Measurements from ENCODE around the gene OSBP2. TPM values are rescaled to one million over a fixed set of nuclear protein-coding genes. Genes with fewer than 3 reads are reported as not detected.

OSBP2 gene
- total and polyA plus RNA-seq, 2 of the 13 experiments (the other 11 are each of a cell fraction or from before 2014, with no cell fraction given): 5.0 to 7.7 TPM

DNA sequence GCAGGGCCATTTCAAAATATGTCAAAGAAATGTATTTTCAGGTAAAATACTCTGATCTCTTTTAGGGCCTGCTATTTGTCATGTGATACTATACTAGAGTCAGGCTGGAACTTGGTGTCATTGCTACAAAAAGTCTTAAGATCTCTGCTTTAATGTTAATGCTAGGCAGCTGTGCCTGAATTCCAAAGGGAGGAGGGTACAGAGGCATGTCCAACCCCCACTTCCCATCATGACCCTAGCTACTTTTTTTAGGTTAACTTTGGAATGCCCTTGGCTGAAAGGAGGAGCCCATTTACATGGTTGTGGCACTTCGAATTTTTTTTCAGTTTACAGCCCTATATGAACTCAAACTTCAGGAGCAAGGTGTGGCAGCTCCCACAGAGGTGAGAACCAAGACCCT, 58.1 kb downstream of the OSBP2 start:
- WGBS (ENCODE audit: low lambda C conversion rate): 0% methylated on average over 1 of the region's 1 CpG
- ATAC-seq: no peak

DNA sequence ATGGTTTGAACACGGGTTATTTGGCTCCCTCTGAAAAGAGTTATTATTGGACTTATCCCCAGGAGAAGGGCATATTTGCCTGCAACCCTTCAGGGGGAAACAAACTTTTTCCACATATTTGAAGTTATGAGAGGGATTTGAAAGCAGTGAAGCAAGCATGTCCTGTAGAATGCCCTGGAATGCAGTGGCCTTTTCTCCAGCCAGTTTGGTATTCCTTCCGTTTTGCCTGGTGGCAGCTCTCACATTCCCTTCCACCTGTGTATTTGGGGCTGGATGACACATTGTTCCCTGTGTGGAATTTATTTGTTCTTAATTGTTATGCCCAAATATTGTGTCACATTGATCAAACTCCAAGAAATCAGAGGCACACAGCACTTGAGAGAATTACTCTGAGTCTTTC, 59.0 kb downstream of the OSBP2 start:
- FAIRE-seq: no peak
- Histone ChIP-seq H3K36me3 (replicated peaks in 1 of 2; ENCODE audit: control insufficient read depth in 1 of 2, insufficient read depth in 2 of 2, low read length in 2 of 2) (no peaks in the 10 kb centered on the region), H3K4me3 (replicated peaks in 1 of 3; ENCODE audit: insufficient read depth in 1 of 3, low read depth in 2 of 3, low read length in 3 of 3) (no peak overlapping the region), H4K20me1 (ENCODE audit: insufficient read depth, low read length) (no peaks in the 10 kb centered on the region), H3K27me3 (ENCODE audit: control insufficient read depth in 1 of 2, insufficient read depth in 2 of 2, low read length in 2 of 2) (no peaks in the 10 kb centered on the region), H3K4me1 (ENCODE audit: insufficient read depth, low read length) (no peaks in the 10 kb centered on the region), H3K27ac (ENCODE audit: extremely low read length, insufficient read depth, low read length) (no peak overlapping the region), H3K4me2 (ENCODE audit: low read depth, low read length) (no peak overlapping the region), H3K9me3 (ENCODE audit: low read length) (no peaks in the 10 kb centered on the region), H3K79me2 (ENCODE audit: insufficient read depth, low read length) (no peaks in the 10 kb centered on the region), H2AFZ (ENCODE audit: low read length) (no peak overlapping the region), H3K9ac (ENCODE audit: insufficient read depth, low read depth, low read length) (no peak overlapping the region)
- ChIA-PET POLR2A (no interaction called here), CTCF (ENCODE audit: low intra/inter-chr PET ratio, low total read pairs) (no interaction called here)
- 29% methylated on average over 1 of the region's 2 CpGs for WGBS (ENCODE audit: low lambda C conversion rate)
- no TSS peak for BruUV-seq (replicated peaks)
- ATAC-seq: no peak
- intact Hi-C loops (cut with micrococcal nuclease; ENCODE audit: unreplicated experiment) (no loop called here), in situ Hi-C loops (cut with HindIII; ENCODE audit: extremely low pct_ligation_motif_present, low pct_unique_long_range_greater_than_20kb) (no loop called here)
- no peak for DNase-seq (ENCODE audit: low spot score)
- TF ChIP-seq NR1H2 (CRISPR knock-in tag; IDR thresholded peaks at IDR 0.05; ENCODE audit: borderline replicate concordance, low read depth) (no peak), RNF2 (conservative IDR thresholded peaks at IDR 0.05; ENCODE audit: low read depth) (no peak), KDM5A (IDR thresholded peaks at IDR 0.05; ENCODE audit: borderline replicate concordance, low read length) (no peak), SATB2 (CRISPR knock-in tag; IDR thresholded peaks at IDR 0.05) (no peak), PHF5A (CRISPR knock-in tag; IDR thresholded peaks at IDR 0.05; ENCODE audit: low read depth, unreplicated experiment) (no peak)
- TF ChIP-seq, protein P1, sequence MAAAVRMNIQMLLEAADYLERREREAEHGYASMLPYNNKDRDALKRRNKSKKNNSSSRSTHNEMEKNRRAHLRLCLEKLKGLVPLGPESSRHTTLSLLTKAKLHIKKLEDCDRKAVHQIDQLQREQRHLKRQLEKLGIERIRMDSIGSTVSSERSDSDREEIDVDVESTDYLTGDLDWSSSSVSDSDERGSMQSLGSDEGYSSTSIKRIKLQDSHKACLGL (CRISPR knock-in tag; IDR thresholded peaks at IDR 0.05): no peak
- TF ChIP-seq, protein P2, sequence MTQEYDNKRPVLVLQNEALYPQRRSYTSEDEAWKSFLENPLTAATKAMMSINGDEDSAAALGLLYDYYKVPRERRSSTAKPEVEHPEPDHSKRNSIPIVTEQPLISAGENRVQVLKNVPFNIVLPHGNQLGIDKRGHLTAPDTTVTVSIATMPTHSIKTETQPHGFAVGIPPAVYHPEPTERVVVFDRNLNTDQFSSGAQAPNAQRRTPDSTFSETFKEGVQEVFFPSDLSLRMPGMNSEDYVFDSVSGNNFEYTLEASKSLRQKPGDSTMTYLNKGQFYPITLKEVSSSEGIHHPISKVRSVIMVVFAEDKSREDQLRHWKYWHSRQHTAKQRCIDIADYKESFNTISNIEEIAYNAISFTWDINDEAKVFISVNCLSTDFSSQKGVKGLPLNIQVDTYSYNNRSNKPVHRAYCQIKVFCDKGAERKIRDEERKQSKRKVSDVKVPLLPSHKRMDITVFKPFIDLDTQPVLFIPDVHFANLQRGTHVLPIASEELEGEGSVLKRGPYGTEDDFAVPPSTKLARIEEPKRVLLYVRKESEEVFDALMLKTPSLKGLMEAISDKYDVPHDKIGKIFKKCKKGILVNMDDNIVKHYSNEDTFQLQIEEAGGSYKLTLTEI (CRISPR knock-in tag; conservative IDR thresholded peaks at IDR 0.05): no peak

More for the DNA sequence above, 58.1 kb downstream of the OSBP2 start:
- TF ChIP-seq ZSCAN29 (CRISPR knock-in tag; conservative IDR thresholded peaks at IDR 0.05): no peak
- TF ChIP-seq GATAD1 (CRISPR knock-in tag; IDR thresholded peaks at IDR 0.05): no peak
- TF ChIP-seq NBN (conservative IDR thresholded peaks at IDR 0.05): no peak
- TF ChIP-seq MAZ (IDR thresholded peaks at IDR 0.05; ENCODE audit: borderline replicate concordance, low read depth, low read length): no peak
- no peak for TF ChIP-seq MAZ (CRISPR knock-in tag; IDR thresholded peaks at IDR 0.05; ENCODE audit: low read depth)
- no peak for TF ChIP-seq ZNF598 (CRISPR knock-in tag; IDR thresholded peaks at IDR 0.05; ENCODE audit: borderline replicate concordance)
- TF ChIP-seq ZNF329 (CRISPR knock-in tag; IDR thresholded peaks at IDR 0.05; ENCODE audit: low read depth): no peak
- TF ChIP-seq ZNF263 (CRISPR knock-in tag; IDR thresholded peaks at IDR 0.05): no peak
- no peak for TF ChIP-seq FOXP1 (IDR thresholded peaks at IDR 0.05)
- TF ChIP-seq FOXP1 (CRISPR knock-in tag; IDR thresholded peaks at IDR 0.05): no peak
- no peak for TF ChIP-seq ZNF33B (CRISPR knock-in tag; IDR thresholded peaks at IDR 0.05)
- TF ChIP-seq, protein P3, sequence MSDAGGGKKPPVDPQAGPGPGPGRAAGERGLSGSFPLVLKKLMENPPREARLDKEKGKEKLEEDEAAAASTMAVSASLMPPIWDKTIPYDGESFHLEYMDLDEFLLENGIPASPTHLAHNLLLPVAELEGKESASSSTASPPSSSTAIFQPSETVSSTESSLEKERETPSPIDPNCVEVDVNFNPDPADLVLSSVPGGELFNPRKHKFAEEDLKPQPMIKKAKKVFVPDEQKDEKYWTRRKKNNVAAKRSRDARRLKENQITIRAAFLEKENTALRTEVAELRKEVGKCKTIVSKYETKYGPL (CRISPR knock-in tag; IDR thresholded peaks at IDR 0.05): no peak
- no peak for TF ChIP-seq ZNF558 (CRISPR knock-in tag; IDR thresholded peaks at IDR 0.05; ENCODE audit: borderline replicate concordance)
- no peak for TF ChIP-seq RAD21 (CRISPR knock-in tag; IDR thresholded peaks at IDR 0.05)
- in situ Hi-C loops (cut with HindIII; ENCODE audit: extremely low pct_ligation_motif_present, low pct_unique_long_range_greater_than_20kb) (no loop called here), intact Hi-C loops (cut with micrococcal nuclease; ENCODE audit: unreplicated experiment) (no loop called here)
- no peaks in the 10 kb centered on the region for H3K79me2 ChIP-seq (ENCODE audit: insufficient read depth, low read length)
- POLR2A ChIA-PET: no interaction called here
- no peaks in the 10 kb centered on the region for H3K27me3 ChIP-seq (ENCODE audit: control insufficient read depth in 1 of 2, insufficient read depth in 2 of 2, low read length in 2 of 2)
- no peak overlapping the region for H3K4me2 ChIP-seq (ENCODE audit: low read depth, low read length)
- FAIRE-seq: no peak
- H3K4me1 ChIP-seq (ENCODE audit: insufficient read depth, low read length): no peaks in the 10 kb centered on the region
- no peak overlapping the region for H3K4me3 ChIP-seq (replicated peaks in 1 of 3; ENCODE audit: insufficient read depth in 1 of 3, low read depth in 2 of 3, low read length in 3 of 3)
- no peak for DNase-seq (ENCODE audit: low spot score)
- no TSS peak for BruUV-seq (replicated peaks)
- H4K20me1 ChIP-seq (ENCODE audit: insufficient read depth, low read length): no peaks in the 10 kb centered on the region
- H3K27ac ChIP-seq (ENCODE audit: extremely low read length, insufficient read depth, low read length): no peak overlapping the region
- H2AFZ ChIP-seq (ENCODE audit: low read length): no peak overlapping the region
- CTCF ChIA-PET (ENCODE audit: low intra/inter-chr PET ratio, low total read pairs): interaction anchor here (1.2 kb wide), 1 partner anchor 119 kb away, joined by 4 read pairs; no protein-coding TSS in a partner anchor
- no peak overlapping the region for H3K9ac ChIP-seq (ENCODE audit: insufficient read depth, low read depth, low read length)
- H3K9me3 ChIP-seq (ENCODE audit: low read length): no peaks in the 10 kb centered on the region
- H3K36me3 ChIP-seq (replicated peaks in 1 of 2; ENCODE audit: control insufficient read depth in 1 of 2, insufficient read depth in 2 of 2, low read length in 2 of 2): no peaks in the 10 kb centered on the region
